ENCODE results near the gene KCNG3.

DNA sequence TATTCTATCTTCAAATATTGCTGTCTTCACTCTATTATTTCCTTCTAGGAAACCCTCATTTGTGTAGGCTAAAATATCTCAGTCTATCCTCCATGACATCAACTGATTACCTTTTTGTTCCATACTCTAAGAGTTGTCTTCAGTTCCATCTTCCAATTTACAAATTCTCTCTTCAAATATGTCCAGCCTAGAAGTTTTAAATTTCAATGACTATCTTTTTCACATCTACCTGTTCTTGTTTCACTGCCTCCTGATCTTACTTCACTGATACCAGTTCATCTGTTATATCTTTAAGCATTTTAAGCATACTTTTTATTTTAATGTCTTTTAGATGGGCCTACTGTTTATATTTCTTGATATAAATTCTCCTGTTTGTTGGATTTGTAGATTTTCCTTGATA is 79.1 kb downstream of the KCNG3 start:
- TF ChIP-seq POLR2A (IDR thresholded peaks at IDR 0.05; ENCODE audit: low read length) (no peak), GATA1 (IDR thresholded peaks at IDR 0.05; ENCODE audit: low read depth, low read length) (no peak)

All from erythroblast (primary cell).